Stimulated activated naive CD8-positive, alpha-beta T cell treated with anti-CD3 and anti-CD28 coated beads, Interleukin-15, Interleukin-2, amounts not matched to agents 100 ng/mL and 50 ng/mL, for 24 hours (primary cell): Measurements from ENCODE around the gene APMAP.
A peak's percentile ranks its signal among the peaks of the same experiment; 100 is the strongest.
"Not testable (repeated sequence)": the region's sequence is repeated elsewhere in the genome, so short reads cannot be mapped to it uniquely, and the experiment has no call there.

Experiments used
- H3K27ac Mint-ChIP-seq: one replicate; pipeline ENCODE4 v1.8.0; 2021; ENCODE audit warnings: mild to moderate bottlenecking, mixed read lengths
- H3K27me3 Mint-ChIP-seq: one replicate; pipeline ENCODE4 v1.8.0; 2021; ENCODE audit warnings: mixed read lengths
- H3K36me3 Mint-ChIP-seq: one replicate; pipeline ENCODE4 v1.8.0; 2021; ENCODE audit warnings: low read depth, mixed read lengths
- H3K4me1 Mint-ChIP-seq: one replicate; pipeline ENCODE4 v1.8.0; 2021; ENCODE audit warnings: low read depth, mixed read lengths
- H3K4me3 Mint-ChIP-seq: one replicate; pipeline ENCODE4 v1.8.0; 2021; ENCODE audit warnings: mild to moderate bottlenecking, mixed read lengths
- H3K9me3 Mint-ChIP-seq: one replicate; pipeline ENCODE4 v1.8.0; 2021; ENCODE audit warnings: mixed read lengths

APMAP gene

DNA sequence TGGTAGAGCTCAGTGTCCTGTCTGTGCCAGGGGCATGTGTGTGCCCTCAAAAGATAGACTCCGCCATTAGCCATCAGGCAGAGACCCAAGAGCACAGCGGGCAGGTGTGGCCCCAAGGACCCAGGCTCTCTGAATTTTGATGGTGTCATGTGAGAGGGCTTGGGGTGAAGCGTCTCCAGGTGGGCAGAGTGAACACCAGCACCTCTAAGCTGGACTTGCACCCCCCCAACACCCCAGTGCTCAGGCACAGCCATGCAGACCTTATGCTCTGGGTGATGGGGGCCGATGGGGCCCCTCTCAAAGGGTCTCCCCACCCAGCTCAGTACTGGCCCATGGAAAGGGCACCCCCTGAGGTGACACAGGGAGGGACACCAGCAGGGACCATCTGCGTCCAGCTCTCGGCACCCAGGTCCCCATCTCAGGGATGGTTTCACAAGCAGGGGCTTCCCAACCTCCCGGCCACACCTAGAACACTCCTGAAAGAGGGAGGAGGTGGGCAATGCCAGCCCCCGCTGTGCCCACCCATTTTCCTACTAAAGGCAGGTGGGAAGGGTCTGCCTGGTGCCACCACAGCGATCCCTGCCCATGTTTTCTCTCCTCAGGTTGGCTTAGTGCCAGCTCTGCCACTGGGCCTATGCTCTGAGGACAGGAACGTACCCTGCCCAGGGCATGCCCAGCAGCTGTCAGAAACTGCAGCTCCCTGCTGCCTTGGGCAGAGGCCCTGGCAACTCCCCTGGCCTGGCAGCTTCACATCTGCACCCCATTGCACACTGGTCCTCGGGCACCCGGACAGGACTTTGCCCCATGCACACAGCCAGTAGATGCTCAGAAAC is 40.0 kb downstream of the APMAP start:
- peaks cover 38% of the 10 kb centered on the region for H3K36me3 Mint-ChIP-seq
- peak overlapping the region; percentile 75 for H3K27ac Mint-ChIP-seq
- H3K27me3 Mint-ChIP-seq: no peaks in the 10 kb centered on the region
- peak overlapping the region; percentile 92 for H3K4me3 Mint-ChIP-seq
- peaks cover 67% of the 10 kb centered on the region for H3K4me1 Mint-ChIP-seq
- no peaks in the 10 kb centered on the region for H3K9me3 Mint-ChIP-seq

- Mint-ChIP-seq H3K4me3 (peak overlapping the region; percentile 92), H3K27me3 (no peaks in the 10 kb centered on the region), H3K9me3 (peaks cover 8% of the 10 kb centered on the region), H3K4me1 (peaks cover 75% of the 10 kb centered on the region), H3K36me3 (peaks cover 48% of the 10 kb centered on the region), H3K27ac (peak overlapping the region; percentile 52)
These were observed 40.9 kb downstream of the APMAP start for GRCh38 chr20:24951536-24952083.

DNA sequence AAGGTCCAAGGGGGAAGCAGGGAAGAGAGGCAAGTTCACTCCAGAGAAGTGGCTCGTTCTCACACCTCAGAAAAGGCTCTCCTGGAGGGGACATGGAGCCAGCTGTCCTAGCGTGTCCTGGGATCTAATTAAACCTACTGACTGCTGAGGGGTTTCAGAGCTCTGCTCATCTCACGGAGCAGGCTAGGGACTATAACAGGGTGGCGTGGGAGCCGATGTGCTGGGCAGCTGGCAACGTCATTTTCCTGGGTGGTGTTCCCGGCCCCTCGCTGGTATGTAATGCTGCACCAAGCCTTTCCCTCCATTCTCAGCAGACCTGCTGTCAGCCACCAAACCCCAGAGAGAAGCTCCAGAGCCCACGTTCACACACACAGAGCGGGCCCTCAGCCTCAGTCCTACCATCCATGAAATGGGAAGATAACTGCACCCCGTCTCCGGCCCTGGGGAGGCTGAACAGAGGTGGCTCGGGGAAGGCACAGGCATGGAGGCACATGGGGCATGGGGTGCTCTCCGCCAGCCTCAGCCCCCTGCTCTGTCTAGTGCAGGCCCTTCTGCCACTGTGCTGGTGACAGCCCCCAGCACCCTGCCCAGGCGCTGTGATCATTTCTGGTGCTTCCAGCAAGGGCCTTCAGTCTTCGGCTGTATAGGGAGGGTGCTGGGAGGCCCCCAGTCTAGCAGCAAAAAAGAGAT is 41.6 kb downstream of the APMAP start:
- Mint-ChIP-seq H3K4me3 (peak overlapping the region; percentile 92), H3K9me3 (peaks cover 9% of the 10 kb centered on the region), H3K36me3 (peaks cover 53% of the 10 kb centered on the region), H3K27ac (no peak overlapping the region), H3K27me3 (no peaks in the 10 kb centered on the region), H3K4me1 (peaks cover 75% of the 10 kb centered on the region)

GRCh38 chr20:24950128-24950835 is 42.3 kb downstream of the APMAP start:
- H3K4me3 Mint-ChIP-seq: peak overlapping the region; percentile 92
- H3K4me1 Mint-ChIP-seq: peaks cover 76% of the 10 kb centered on the region
- peak overlapping the region; percentile 98 for H3K27ac Mint-ChIP-seq
- no peaks in the 10 kb centered on the region for H3K27me3 Mint-ChIP-seq
- H3K9me3 Mint-ChIP-seq: peaks cover 16% of the 10 kb centered on the region
- H3K36me3 Mint-ChIP-seq: peaks cover 53% of the 10 kb centered on the region

GRCh38 chr20:24949756-24950127 is 42.8 kb downstream of the APMAP start:
- peak overlapping the region; percentile 98 for H3K27ac Mint-ChIP-seq
- H3K27me3 Mint-ChIP-seq: no peaks in the 10 kb centered on the region
- peaks cover 72% of the 10 kb centered on the region for H3K4me1 Mint-ChIP-seq
- peaks cover 51% of the 10 kb centered on the region for H3K36me3 Mint-ChIP-seq
- peaks cover 19% of the 10 kb centered on the region for H3K9me3 Mint-ChIP-seq
- peak overlapping the region; percentile 92 for H3K4me3 Mint-ChIP-seq

- H3K36me3 Mint-ChIP-seq: peaks cover 52% of the 10 kb centered on the region
- H3K4me1 Mint-ChIP-seq: peaks cover 66% of the 10 kb centered on the region
- H3K27me3 Mint-ChIP-seq: no peaks in the 10 kb centered on the region
- peak within 1 kb of the TSS; percentile 92 for H3K4me3 Mint-ChIP-seq
- H3K27ac Mint-ChIP-seq: peak within 1 kb of the TSS; percentile 98
- peaks cover 26% of the 10 kb centered on the region for H3K9me3 Mint-ChIP-seq
These were observed 43.4 kb downstream of the APMAP start, which contains the start of gene CST7 for GRCh38 chr20:24948939-24949679. Gene CST7, plus strand, starts transcription at chr20:24949269. Its CDS starts 237 bp downstream, at chr20:24949506.

DNA sequence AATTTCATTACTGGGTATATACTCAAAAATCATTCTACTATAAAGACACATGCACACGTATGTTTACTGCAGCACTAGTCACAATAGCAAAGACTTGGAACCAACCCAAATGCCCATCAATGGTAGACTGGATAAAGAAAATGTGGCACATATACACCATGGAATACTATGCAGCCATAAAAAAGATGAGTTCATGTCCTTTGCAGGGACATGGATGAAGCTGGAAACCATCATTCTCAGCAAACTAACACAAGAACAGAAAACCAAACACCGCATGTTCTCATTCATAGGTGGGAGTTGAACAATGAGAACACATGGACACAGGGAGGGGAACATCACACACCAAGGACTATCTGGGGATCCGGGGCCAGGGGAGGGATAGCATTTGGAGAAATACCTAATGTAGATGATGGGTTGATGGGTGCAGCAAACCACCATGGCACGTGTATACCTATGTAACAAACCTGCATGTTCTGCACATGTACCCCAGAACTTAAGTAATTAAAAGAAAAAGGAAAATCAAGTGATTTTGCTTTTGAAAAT is 44.1 kb downstream of the APMAP start:
- peaks cover 49% of the 10 kb centered on the region for H3K36me3 Mint-ChIP-seq
- H3K27me3 Mint-ChIP-seq: not testable (repeated sequence)
- H3K4me3 Mint-ChIP-seq: peak overlapping the region; percentile 92
- H3K4me1 Mint-ChIP-seq: peaks cover 60% of the 10 kb centered on the region
- H3K9me3 Mint-ChIP-seq: peaks cover 32% of the 10 kb centered on the region
- H3K27ac Mint-ChIP-seq: peak overlapping the region; percentile 98

DNA sequence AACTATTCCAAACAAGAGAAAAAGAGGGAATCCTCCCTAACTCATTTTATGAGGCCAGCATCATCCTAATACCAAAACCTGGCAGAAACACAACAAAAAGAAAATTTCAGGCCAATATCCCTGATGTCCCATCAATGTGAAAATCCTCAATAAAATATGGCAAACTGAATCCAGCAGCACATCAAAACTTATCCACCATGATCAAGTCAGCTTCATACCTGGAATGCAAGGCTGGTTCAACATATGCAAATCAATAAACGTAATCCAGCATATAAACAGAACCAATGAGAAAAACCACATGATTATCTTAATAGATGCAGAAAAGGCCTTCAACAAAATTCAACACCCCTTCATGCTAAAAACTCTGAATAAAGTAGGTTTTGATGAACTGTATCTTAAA is 46.2 kb downstream of the APMAP start:
- Mint-ChIP-seq H3K9me3 (peaks cover 43% of the 10 kb centered on the region), H3K27ac (peak overlapping the region; percentile 43), H3K4me1 (peaks cover 43% of the 10 kb centered on the region), H3K36me3 (peaks cover 44% of the 10 kb centered on the region)
- H3K4me3 Mint-ChIP-seq, H3K27me3 Mint-ChIP-seq: not testable (repeated sequence)

DNA sequence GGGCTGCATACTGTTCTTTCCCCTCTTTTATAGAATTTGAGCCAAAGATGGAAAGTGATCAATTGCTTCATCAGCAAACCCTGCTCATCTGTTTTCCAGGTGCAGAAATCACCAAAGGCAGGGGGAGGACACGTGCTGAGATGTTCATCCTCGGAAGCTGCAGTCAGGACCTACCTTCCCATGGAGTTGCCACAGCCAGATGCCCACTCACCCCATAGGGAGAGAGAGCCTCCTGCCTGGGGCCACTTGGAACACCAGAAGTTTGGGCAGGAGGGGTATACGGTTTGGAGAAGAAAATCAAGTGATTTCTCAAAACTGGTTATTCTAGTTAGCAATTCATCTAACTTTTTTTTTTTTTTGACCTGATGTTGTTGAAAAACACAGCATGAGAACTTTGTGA is 48.8 kb downstream of the APMAP start:
- Mint-ChIP-seq H3K9me3 (peaks cover 52% of the 10 kb centered on the region), H3K36me3 (peaks cover 50% of the 10 kb centered on the region), H3K27me3 (no peaks in the 10 kb centered on the region), H3K4me1 (peaks cover 26% of the 10 kb centered on the region), H3K4me3 (no peak overlapping the region), H3K27ac (no peak overlapping the region)

DNA sequence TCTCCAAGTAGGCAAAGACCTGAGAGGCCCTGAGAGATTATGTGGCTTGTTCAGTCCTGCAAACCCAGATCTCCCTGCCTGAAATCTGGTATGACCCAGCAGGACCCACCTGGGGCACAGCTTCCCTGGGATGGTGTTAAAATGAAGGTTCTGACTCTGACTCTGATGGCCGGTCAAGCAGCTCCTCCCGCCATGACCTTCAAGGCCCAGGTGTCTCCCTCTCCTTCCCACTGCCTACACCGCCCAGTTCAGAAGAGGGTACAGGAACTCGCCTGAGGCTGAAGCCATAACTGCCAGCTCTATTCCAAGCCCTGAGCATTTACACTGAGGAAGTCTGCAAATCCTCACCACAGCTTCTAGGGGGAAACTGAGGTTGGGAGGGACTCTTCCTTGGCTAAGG is 49.4 kb downstream of the APMAP start:
- Mint-ChIP-seq H3K4me3 (no peak overlapping the region), H3K27ac (no peak overlapping the region), H3K4me1 (peaks cover 21% of the 10 kb centered on the region), H3K36me3 (peaks cover 50% of the 10 kb centered on the region), H3K27me3 (no peaks in the 10 kb centered on the region), H3K9me3 (peaks cover 52% of the 10 kb centered on the region)

GRCh38 chr20:24942679-24943078 is 49.9 kb downstream of the APMAP start:
- Mint-ChIP-seq H3K27ac (no peak overlapping the region), H3K9me3 (peaks cover 52% of the 10 kb centered on the region), H3K27me3 (no peaks in the 10 kb centered on the region), H3K4me3 (no peak overlapping the region), H3K36me3 (peaks cover 45% of the 10 kb centered on the region), H3K4me1 (peaks cover 16% of the 10 kb centered on the region)

GRCh38 chr20:24939036-24939435 is 53.5 kb downstream of the APMAP start:
- Mint-ChIP-seq H3K27ac (no peak overlapping the region), H3K4me3 (no peak overlapping the region), H3K36me3 (peaks cover 13% of the 10 kb centered on the region), H3K4me1 (peaks cover 9% of the 10 kb centered on the region), H3K27me3 (no peaks in the 10 kb centered on the region), H3K9me3 (peaks cover 25% of the 10 kb centered on the region)

GRCh38 chr20:24938498-24938897 is 54.1 kb downstream of the APMAP start:
- Mint-ChIP-seq H3K4me3 (no peak overlapping the region), H3K4me1 (peaks cover 9% of the 10 kb centered on the region), H3K9me3 (peaks cover 20% of the 10 kb centered on the region), H3K27ac (no peak overlapping the region), H3K36me3 (peaks cover 11% of the 10 kb centered on the region), H3K27me3 (no peaks in the 10 kb centered on the region)

GRCh38 chr20:24937579-24937978 is 55.0 kb downstream of the APMAP start:
- H3K9me3 Mint-ChIP-seq: peaks cover 23% of the 10 kb centered on the region
- peaks cover 11% of the 10 kb centered on the region for H3K36me3 Mint-ChIP-seq
- no peaks in the 10 kb centered on the region for H3K27me3 Mint-ChIP-seq

More at GRCh38 chr20:24937579-24937978, 55.0 kb downstream of the APMAP start:
- no peak overlapping the region for H3K27ac Mint-ChIP-seq
- H3K4me3 Mint-ChIP-seq: no peak overlapping the region
- peaks cover 14% of the 10 kb centered on the region for H3K4me1 Mint-ChIP-seq
